ENCODE measurements around the gene ELMOD1. TPM values are rescaled to one million over a fixed set of nuclear protein-coding genes. Genes with fewer than 3 reads are reported as not detected.

The ELMOD1 gene
- total and polyA plus RNA-seq, 2 donors (not counting 1 experiment from before 2014, with no cell fraction given): not detected

GRCh38 chr11:107675902-107676301 is 85.0 kb downstream of the ELMOD1 start:
- H3K27me3 Mint-ChIP-seq: peaks cover 28% of the 10 kb centered on the region

More at GRCh38 chr11:107675902-107676301, 85.0 kb downstream of the ELMOD1 start:
- H3K9me3 ChIP-seq (ENCODE audit: control extremely low read depth in 1 of 3, control insufficient read depth in 2 of 3, insufficient read depth in 1 of 3, low read length in 2 of 3): no peaks in the 10 kb centered on the region
- H3K9me3 Mint-ChIP-seq (ENCODE audit: insufficient read depth): no peaks in the 10 kb centered on the region
- no peaks in the 10 kb centered on the region for H4K20me1 ChIP-seq (ENCODE audit: control insufficient read depth, insufficient read depth, low read length, poor library complexity, severe bottlenecking)
- WGBS (ENCODE audit: insufficient coverage): 100% methylated on average over 2 of the region's 2 CpGs
- no peaks in the 10 kb centered on the region for H3K36me3 ChIP-seq (replicated peaks in 1 of 2; ENCODE audit: control extremely low read depth in 1 of 2, control insufficient read depth in 1 of 2, extremely low read depth in 1 of 2, insufficient read depth in 2 of 2, low read length in 1 of 2)
- H3K4me3 ChIP-seq (ENCODE audit: control extremely low read depth in 1 of 5, extremely low read depth in 1 of 5, insufficient read depth in 1 of 5, low read depth in 2 of 5, low read length in 4 of 5): no peak overlapping the region
- ChIA-PET CTCF (interaction anchor here (0.6 to 1.2 kb wide), 2 partner anchors 13 to 219 kb away, joined by 3 to 6 read pairs; no protein-coding TSS in a partner anchor), POLR2A (no interaction called here)
- TF ChIP-seq CTCF (IDR thresholded peaks at IDR 0.05): no peak
- no peak for TF ChIP-seq EZH2 (IDR thresholded peaks at IDR 0.05; ENCODE audit: borderline replicate concordance, insufficient read depth, low read depth, low read length, poor library complexity, severe bottlenecking)
- no peak for ATAC-seq (ENCODE audit: low read depth)
- no peak for DNase-seq
- H3K27ac ChIP-seq (ENCODE audit: low read length in 2 of 2): no peak overlapping the region
- no peak overlapping the region for H3K4me3 Mint-ChIP-seq
- H3K9ac ChIP-seq (ENCODE audit: low read length): no peak overlapping the region
- H3K27ac Mint-ChIP-seq: no peak overlapping the region
- no peaks in the 10 kb centered on the region for H3K79me2 ChIP-seq (ENCODE audit: control insufficient read depth, insufficient read depth, low read length)
- no peak overlapping the region for H2AFZ ChIP-seq (ENCODE audit: insufficient read depth, low read depth, low read length, poor library complexity, severe bottlenecking)
- no peaks in the 10 kb centered on the region for H3K4me1 ChIP-seq (ENCODE audit: control insufficient read depth in 2 of 2, insufficient read depth in 2 of 2, low read length in 2 of 2)
- no peak overlapping the region for H3K4me2 ChIP-seq (replicated peaks; ENCODE audit: low read depth, low read length, poor library complexity, severe bottlenecking)
- no peaks in the 10 kb centered on the region for H3K4me1 Mint-ChIP-seq
- intact Hi-C loops (cut with micrococcal nuclease): no loop called here
- H3K27me3 ChIP-seq (replicated peaks in 1 of 4; ENCODE audit: control extremely low read depth in 1 of 4, control insufficient read depth in 3 of 4, insufficient read depth in 4 of 4, low read length in 3 of 4): peaks cover 0 to 10% (median 0%) of the 10 kb centered on the region in 4 experiments
